Measurements from ENCODE around the gene AGT.
"Not testable (repeated sequence)": the region's sequence is repeated elsewhere in the genome, so short reads cannot be mapped to it uniquely, and the experiment has no call there.

AGT gene

GRCh38 chr1:230693221-230693620 lies 20.7 kb downstream of the AGT start:
- in situ Hi-C loops (cut with MboI; ENCODE audit: low sequenced_read_pairs) = no loop called here

- in situ Hi-C loops (cut with MboI; ENCODE audit: low sequenced_read_pairs) = no loop called here
Observed at GRCh38 chr1:230691615-230692014, 22.3 kb downstream of the AGT start.

GRCh38 chr1:230690101-230690500 lies 23.8 kb downstream of the AGT start:
- in situ Hi-C loops (cut with MboI; ENCODE audit: low sequenced_read_pairs) = no loop called here

- in situ Hi-C loops (cut with MboI; ENCODE audit: low sequenced_read_pairs) = no loop called here
Observed at GRCh38 chr1:230686747-230687146, 27.2 kb downstream of the AGT start.

DNA sequence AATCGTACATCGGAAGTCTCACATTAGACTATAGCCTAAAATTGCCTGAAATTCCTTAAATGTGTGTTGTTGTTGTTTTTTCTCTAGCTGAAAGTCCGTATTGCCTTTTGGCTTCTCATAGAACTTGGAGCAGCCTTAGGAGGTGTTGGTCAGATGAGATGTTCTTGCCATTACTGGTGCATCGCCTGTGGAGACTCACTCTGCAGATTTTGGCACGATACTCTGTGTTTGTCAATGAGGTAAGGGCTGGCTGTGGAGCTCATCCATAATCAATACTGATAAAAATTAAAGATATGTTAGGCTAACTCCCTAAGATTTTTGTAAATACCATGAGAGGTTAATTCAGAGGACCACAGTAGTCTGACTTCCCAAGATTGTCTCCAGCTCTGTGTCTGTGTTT lies 28.9 kb downstream of the AGT start:
- in situ Hi-C loops (cut with MboI; ENCODE audit: low sequenced_read_pairs) = no loop called here

DNA sequence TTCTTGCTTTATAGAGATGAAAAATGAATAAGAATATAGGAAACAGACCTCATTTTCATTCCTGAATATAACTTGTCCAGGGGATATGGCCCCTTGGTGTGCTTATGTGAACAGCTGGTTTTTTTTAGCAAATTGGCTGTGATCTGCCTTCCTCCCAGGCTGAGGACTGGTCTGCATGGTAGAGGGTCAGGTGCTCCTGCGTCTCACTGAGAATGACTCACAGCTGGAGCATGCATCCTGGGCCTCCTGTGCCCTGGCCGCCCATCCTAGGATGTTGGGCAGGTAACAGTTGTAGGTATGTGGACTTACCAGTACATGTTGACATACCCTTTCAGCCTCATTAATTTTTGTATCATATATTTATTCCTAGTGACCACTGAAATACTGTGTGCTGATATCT lies 29.8 kb downstream of the AGT start:
- in situ Hi-C loops (cut with MboI; ENCODE audit: low sequenced_read_pairs) = no loop called here

DNA sequence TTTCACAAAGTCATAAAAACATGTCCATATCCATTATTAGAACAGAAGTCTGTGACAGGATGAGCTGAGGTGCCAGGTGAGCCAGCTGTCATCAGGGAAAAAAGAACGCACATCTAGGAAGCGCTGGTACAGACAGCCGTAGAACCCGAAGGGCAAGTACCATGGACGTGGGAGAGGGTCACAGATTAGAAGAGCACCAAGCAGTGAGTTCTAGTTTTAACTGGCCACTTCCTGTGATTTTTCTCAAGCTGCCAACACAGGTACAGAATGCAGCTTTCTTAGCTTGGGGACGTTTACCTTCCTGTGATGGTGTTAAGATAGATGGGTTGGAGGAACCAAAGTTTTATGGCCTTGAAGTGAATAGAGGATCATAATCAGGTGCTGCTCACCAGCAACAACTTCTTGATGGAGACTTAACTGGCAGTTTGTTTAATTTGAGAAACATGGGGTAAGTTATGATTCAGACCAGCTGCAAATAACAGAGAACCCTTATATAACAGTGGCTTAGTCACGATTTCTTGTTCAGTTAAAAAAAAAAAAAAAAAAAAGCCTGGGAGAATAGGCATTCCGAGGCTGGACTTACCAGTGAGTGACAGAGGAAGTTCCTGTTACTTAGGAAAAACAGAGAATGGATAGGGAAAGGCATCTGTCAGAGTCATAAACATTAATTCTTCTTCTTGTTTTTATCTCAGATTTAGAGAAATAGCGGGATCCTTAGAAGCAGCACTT lies 30.9 kb downstream of the AGT start:
- in situ Hi-C loops (cut with MboI; ENCODE audit: low sequenced_read_pairs) = no loop called here

DNA sequence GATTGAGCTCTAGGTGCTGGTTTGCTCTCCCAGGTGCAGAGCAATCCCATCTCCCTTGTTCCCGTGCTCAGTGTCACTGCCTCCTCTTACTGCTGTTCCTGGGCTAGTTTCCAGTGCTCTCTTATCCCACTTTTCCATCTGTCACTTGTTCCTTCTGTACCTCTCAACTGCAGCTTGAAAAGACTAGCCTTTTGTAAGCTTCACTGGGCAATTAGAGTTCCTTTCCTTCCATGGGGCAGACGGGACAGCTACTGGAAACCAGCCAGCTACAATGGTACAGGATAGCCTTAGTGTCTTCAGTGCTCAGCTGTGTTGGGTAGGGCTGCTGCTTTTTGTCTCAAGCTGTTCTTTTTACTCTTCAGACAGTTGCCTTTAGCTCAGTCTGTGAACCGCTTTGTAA lies 31.6 kb downstream of the AGT start:
- in situ Hi-C loops (cut with MboI; ENCODE audit: low sequenced_read_pairs) = no loop called here

- in situ Hi-C loops (cut with MboI; ENCODE audit: low sequenced_read_pairs) = no loop called here
Observed at GRCh38 chr1:230681599-230681998, 32.3 kb downstream of the AGT start.

GRCh38 chr1:230680300-230681025 lies 33.5 kb downstream of the AGT start:
- in situ Hi-C loops (cut with MboI; ENCODE audit: low sequenced_read_pairs) = no loop called here

- in situ Hi-C loops (cut with MboI; ENCODE audit: low sequenced_read_pairs) = no loop called here
Observed at GRCh38 chr1:230679825-230680224, 34.1 kb downstream of the AGT start.

GRCh38 chr1:230679192-230679591 lies 34.7 kb downstream of the AGT start:
- in situ Hi-C loops (cut with MboI; ENCODE audit: low sequenced_read_pairs) = no loop called here

DNA sequence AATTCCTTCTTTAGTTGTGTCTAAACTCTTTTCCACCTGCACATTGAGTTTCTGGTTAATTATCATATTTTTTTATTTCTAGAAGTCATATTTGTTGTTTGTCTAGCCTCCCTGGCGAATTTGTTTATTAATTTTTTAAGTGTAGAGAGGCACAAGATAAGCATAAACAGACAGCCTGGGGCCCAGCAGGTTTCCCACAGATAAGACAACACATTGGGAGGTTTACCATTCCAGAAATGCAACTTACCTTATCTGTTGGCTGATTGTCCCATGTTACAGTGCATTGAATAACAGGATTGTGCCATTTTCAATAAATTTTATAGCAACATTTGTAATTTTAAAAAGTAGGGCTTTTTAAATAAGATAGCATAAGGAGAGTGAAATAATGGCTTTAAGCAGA lies 36.7 kb downstream of the AGT start:
- in situ Hi-C loops (cut with MboI; ENCODE audit: low sequenced_read_pairs) = no loop called here

GRCh38 chr1:230674581-230674980 lies 39.3 kb downstream of the AGT start:
- in situ Hi-C loops (cut with MboI; ENCODE audit: low sequenced_read_pairs) = no loop called here

GRCh38 chr1:230669543-230669942 lies 44.4 kb downstream of the AGT start:
- in situ Hi-C loops (cut with MboI; ENCODE audit: low sequenced_read_pairs) = no loop called here

GRCh38 chr1:230668227-230668626 lies 45.7 kb downstream of the AGT start:
- in situ Hi-C loops (cut with MboI; ENCODE audit: low sequenced_read_pairs) = no loop called here

- in situ Hi-C loops (cut with MboI; ENCODE audit: low sequenced_read_pairs) = no loop called here
Observed at GRCh38 chr1:230661976-230662375, 51.9 kb downstream of the AGT start.

- in situ Hi-C loops (cut with MboI; ENCODE audit: low sequenced_read_pairs) = no loop called here
Observed at GRCh38 chr1:230658691-230659090, 55.2 kb downstream of the AGT start.

DNA sequence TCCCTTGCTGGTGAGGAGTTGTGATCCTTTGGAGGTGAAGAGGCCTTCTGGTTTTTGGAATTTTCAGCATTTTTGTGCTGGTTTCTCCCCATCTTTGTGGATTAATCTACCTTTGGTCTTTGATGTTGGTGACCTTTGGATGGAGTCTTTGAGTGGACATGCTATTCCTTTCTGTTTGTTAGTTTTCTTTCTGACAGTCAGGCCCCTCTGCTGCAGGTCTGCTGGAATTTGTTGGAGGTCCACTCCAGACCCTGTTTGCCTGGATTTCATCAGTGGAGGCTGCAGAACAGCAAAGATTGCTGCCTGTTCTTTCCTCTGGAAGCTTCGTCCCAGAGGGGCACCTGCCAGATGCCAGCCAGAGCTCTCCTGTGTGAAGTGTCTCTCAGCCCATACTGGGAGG lies 55.8 kb downstream of the AGT start:
- in situ Hi-C loops (cut with MboI; ENCODE audit: low sequenced_read_pairs) = not testable (repeated sequence)

DNA sequence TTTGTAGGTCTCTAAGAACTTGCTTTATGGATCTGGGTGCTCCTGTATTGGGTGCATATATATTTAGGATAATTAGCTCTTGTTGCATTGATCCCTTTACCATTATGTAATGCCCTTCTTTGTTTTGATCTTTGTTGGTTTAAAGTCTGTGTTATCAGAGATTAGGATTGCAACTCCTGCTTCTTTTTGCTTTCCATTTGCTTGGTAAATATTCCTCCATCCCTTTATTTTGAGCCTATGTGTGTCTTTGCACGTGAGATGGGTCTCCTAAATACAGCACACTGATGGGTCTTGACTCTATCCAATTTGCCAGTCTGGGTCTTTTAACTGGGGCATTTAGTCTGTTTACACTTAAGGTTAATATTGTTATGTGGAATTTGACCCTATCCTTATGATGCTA lies 57.2 kb downstream of the AGT start:
- in situ Hi-C loops (cut with MboI; ENCODE audit: low sequenced_read_pairs) = not testable (repeated sequence)

Measured in HL-60/S4 treated with phorbol 12-myristate 13-acetate at 8.2 ng/mL for 4 days and 3 days (cell line).